Measurements from ENCODE around the gene KRT86.
A peak's percentile ranks its signal among the peaks of the same experiment; 100 is the strongest.
"Not testable (repeated sequence)": the region's sequence is repeated elsewhere in the genome, so short reads cannot be mapped to it uniquely, and the experiment has no call there.

Gene KRT86

DNA sequence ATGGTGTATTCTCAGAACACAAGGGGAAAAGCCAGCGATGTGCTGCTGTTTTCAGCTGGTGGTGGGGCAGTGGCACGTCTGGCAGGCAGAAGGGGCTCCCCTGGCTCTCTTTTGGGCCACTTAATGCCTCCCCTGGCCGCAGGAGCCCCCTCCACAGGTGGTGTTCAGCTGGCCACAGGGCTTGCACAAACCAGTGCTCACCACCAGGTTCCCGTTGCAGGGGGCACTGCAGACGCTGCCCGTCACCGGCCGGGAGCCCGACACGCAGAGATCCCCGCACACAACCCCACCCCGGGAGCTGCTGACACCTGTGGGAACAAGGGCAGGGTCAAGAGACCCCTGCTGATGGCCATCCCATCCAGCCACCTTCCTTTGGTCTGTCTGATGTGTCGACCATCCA lies 40.1 kb downstream of the KRT86 start:
- H2AFZ ChIP-seq (ENCODE audit: low read length) = no peak overlapping the region
- H3K4me1 ChIP-seq (ENCODE audit: low read length) = no peaks in the 10 kb centered on the region
- no peak for DNase-seq
- peaks cover 80% of the 10 kb centered on the region for H3K27me3 ChIP-seq (replicated peaks; ENCODE audit: insufficient read depth, low read length)
- TF ChIP-seq EZH2phosphoT487 (IDR thresholded peaks at IDR 0.05; ENCODE audit: low read length) = no peak
- TF ChIP-seq EZH2 (optimal IDR thresholded peaks at IDR 0.05; ENCODE audit: low read depth, low read length) = no peak
- no peak for TF ChIP-seq CTCF (IDR thresholded peaks at IDR 0.05; ENCODE audit: low read length)
- H3K9ac ChIP-seq (ENCODE audit: low read length) = no peak overlapping the region
- H3K9me3 ChIP-seq (replicated peaks; ENCODE audit: insufficient read depth, low read length) = no peaks in the 10 kb centered on the region
- no peak overlapping the region for H3K4me3 ChIP-seq (ENCODE audit: low read length)
- H3K79me2 ChIP-seq (ENCODE audit: low read length) = no peaks in the 10 kb centered on the region
- no peak overlapping the region for H3K27ac ChIP-seq (ENCODE audit: low read length)
- no peaks in the 10 kb centered on the region for H3K36me3 ChIP-seq (replicated peaks; ENCODE audit: insufficient read depth, low read length)
- no peaks in the 10 kb centered on the region for H3F3A ChIP-seq (ENCODE audit: insufficient read depth, low read length)
- no peak overlapping the region for H3K4me2 ChIP-seq (ENCODE audit: low read depth, low read length)
- H4K20me1 ChIP-seq (ENCODE audit: insufficient read depth, low read length) = no peaks in the 10 kb centered on the region
- H3K9me2 ChIP-seq (replicated peaks; ENCODE audit: insufficient read depth, low read length) = no peaks in the 10 kb centered on the region

DNA sequence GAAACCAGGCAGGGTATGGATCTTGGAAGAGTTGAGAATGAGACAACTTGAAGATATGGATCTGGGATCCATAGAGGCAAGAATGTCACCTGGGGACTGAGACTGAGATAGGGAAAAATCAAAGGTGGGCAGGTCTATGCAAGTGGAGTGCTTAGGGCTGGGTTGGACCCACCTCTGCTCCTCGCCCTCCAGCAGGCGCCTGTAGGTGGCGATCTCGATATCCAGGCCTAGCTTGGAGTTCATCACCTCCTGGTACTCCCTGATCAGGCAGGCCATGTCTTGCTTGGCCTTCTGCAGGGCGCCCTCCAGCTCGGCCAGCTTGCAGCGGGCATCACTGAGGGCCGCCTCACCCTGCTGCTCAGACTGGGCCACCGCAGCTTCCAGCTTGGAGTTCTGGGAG lies 41.3 kb downstream of the KRT86 start:
- DNase-seq; H3K9me2 ChIP-seq (replicated peaks; ENCODE audit: insufficient read depth, low read length); H2AFZ ChIP-seq (ENCODE audit: low read length); H3K4me1 ChIP-seq (ENCODE audit: low read length); H4K20me1 ChIP-seq (ENCODE audit: insufficient read depth, low read length); H3K79me2 ChIP-seq (ENCODE audit: low read length); H3K27ac ChIP-seq (ENCODE audit: low read length); H3K9ac ChIP-seq (ENCODE audit: low read length); H3F3A ChIP-seq (ENCODE audit: insufficient read depth, low read length); H3K4me2 ChIP-seq (ENCODE audit: low read depth, low read length); H3K36me3 ChIP-seq (replicated peaks; ENCODE audit: insufficient read depth, low read length); H3K4me3 ChIP-seq (ENCODE audit: low read length); H3K9me3 ChIP-seq (replicated peaks; ENCODE audit: insufficient read depth, low read length): not testable (repeated sequence)
- peak; percentile 34 for TF ChIP-seq CTCF (IDR thresholded peaks at IDR 0.05; ENCODE audit: low read length)
- peaks cover 80% of the 10 kb centered on the region for H3K27me3 ChIP-seq (replicated peaks; ENCODE audit: insufficient read depth, low read length)

GRCh38 chr12:52316290-52316689 lies 41.8 kb downstream of the KRT86 start:
- H3K9me3 ChIP-seq (replicated peaks; ENCODE audit: insufficient read depth, low read length) = no peaks in the 10 kb centered on the region
- H3K36me3 ChIP-seq (replicated peaks; ENCODE audit: insufficient read depth, low read length) = no peaks in the 10 kb centered on the region
- no peaks in the 10 kb centered on the region for H4K20me1 ChIP-seq (ENCODE audit: insufficient read depth, low read length)
- no peak for DNase-seq
- no peaks in the 10 kb centered on the region for H3F3A ChIP-seq (ENCODE audit: insufficient read depth, low read length)
- no peaks in the 10 kb centered on the region for H3K4me1 ChIP-seq (ENCODE audit: low read length)
- H3K79me2 ChIP-seq (ENCODE audit: low read length) = no peaks in the 10 kb centered on the region
- H3K4me2 ChIP-seq (ENCODE audit: low read depth, low read length) = no peak overlapping the region
- no peak overlapping the region for H2AFZ ChIP-seq (ENCODE audit: low read length)
- H3K4me3 ChIP-seq (ENCODE audit: low read length) = no peak overlapping the region
- TF ChIP-seq EZH2phosphoT487 (IDR thresholded peaks at IDR 0.05; ENCODE audit: low read length) = no peak
- no peak for TF ChIP-seq CTCF (IDR thresholded peaks at IDR 0.05; ENCODE audit: low read length)
- no peak for TF ChIP-seq EZH2 (optimal IDR thresholded peaks at IDR 0.05; ENCODE audit: low read depth, low read length)
- H3K27ac ChIP-seq (ENCODE audit: low read length) = no peak overlapping the region
- no peak overlapping the region for H3K9ac ChIP-seq (ENCODE audit: low read length)
- peaks cover 81% of the 10 kb centered on the region for H3K27me3 ChIP-seq (replicated peaks; ENCODE audit: insufficient read depth, low read length)
- no peaks in the 10 kb centered on the region for H3K9me2 ChIP-seq (replicated peaks; ENCODE audit: insufficient read depth, low read length)

- no peaks in the 10 kb centered on the region for H3K4me1 ChIP-seq (ENCODE audit: low read length)
- DNase-seq = no peak
- no peaks in the 10 kb centered on the region for H3K79me2 ChIP-seq (ENCODE audit: low read length)
- H3F3A ChIP-seq (ENCODE audit: insufficient read depth, low read length) = no peaks in the 10 kb centered on the region
- no peaks in the 10 kb centered on the region for H3K9me3 ChIP-seq (replicated peaks; ENCODE audit: insufficient read depth, low read length)
- no peak overlapping the region for H3K4me3 ChIP-seq (ENCODE audit: low read length)
- no peaks in the 10 kb centered on the region for H3K9me2 ChIP-seq (replicated peaks; ENCODE audit: insufficient read depth, low read length)
- TF ChIP-seq EZH2phosphoT487 (IDR thresholded peaks at IDR 0.05; ENCODE audit: low read length) = no peak
- TF ChIP-seq CTCF (IDR thresholded peaks at IDR 0.05; ENCODE audit: low read length) = no peak
- no peak for TF ChIP-seq EZH2 (optimal IDR thresholded peaks at IDR 0.05; ENCODE audit: low read depth, low read length)
- H2AFZ ChIP-seq (ENCODE audit: low read length) = no peak overlapping the region
- H3K36me3 ChIP-seq (replicated peaks; ENCODE audit: insufficient read depth, low read length) = no peaks in the 10 kb centered on the region
- no peak overlapping the region for H3K27ac ChIP-seq (ENCODE audit: low read length)
- H3K27me3 ChIP-seq (replicated peaks; ENCODE audit: insufficient read depth, low read length) = peaks cover 81% of the 10 kb centered on the region
- H4K20me1 ChIP-seq (ENCODE audit: insufficient read depth, low read length) = no peaks in the 10 kb centered on the region
- H3K4me2 ChIP-seq (ENCODE audit: low read depth, low read length) = no peak overlapping the region
- no peak overlapping the region for H3K9ac ChIP-seq (ENCODE audit: low read length)
Measured at GRCh38 chr12:52316701-52317100, 42.3 kb downstream of the KRT86 start.

Data from MM.1S (cell line).